ENCODE results near the gene TNIK.
A peak's percentile ranks its signal among the peaks of the same experiment; 100 is the strongest.

TNIK gene

GRCh38 chr3:171326717-171327440 lies 133.3 kb downstream of the TNIK start:
- no peak overlapping the region for H3K4me3 ChIP-seq (ENCODE audit: low read depth, low read length)
- DNase-seq (ENCODE audit: low read depth) = no peak
- TF ChIP-seq CTCF (IDR thresholded peaks at IDR 0.05; ENCODE audit: low read depth, low read length) = no peak
- TF ChIP-seq POLR2A (IDR thresholded peaks at IDR 0.05; ENCODE audit: extremely low read depth, insufficient read length) = no peak
- no peak for TF ChIP-seq MAX (IDR thresholded peaks at IDR 0.05; ENCODE audit: low read depth, low read length)

- DNase-seq (ENCODE audit: low read depth) = no peak
- no peak for TF ChIP-seq POLR2A (IDR thresholded peaks at IDR 0.05; ENCODE audit: extremely low read depth, insufficient read length)
- no peak for TF ChIP-seq MYC (IDR thresholded peaks at IDR 0.05; ENCODE audit: low read depth, low read length)
- TF ChIP-seq CTCF (IDR thresholded peaks at IDR 0.05; ENCODE audit: low read depth, low read length) = no peak
- TF ChIP-seq MAX (IDR thresholded peaks at IDR 0.05; ENCODE audit: low read depth, low read length) = no peak
These were observed 136.2 kb downstream of the TNIK start for GRCh38 chr3:171323938-171324536.

GRCh38 chr3:171321559-171322360 lies 138.4 kb downstream of the TNIK start:
- TF ChIP-seq CTCF (IDR thresholded peaks at IDR 0.05; ENCODE audit: low read depth, low read length) (no peak), POLR2A (IDR thresholded peaks at IDR 0.05; ENCODE audit: extremely low read depth, insufficient read length) (no peak), MYC (IDR thresholded peaks at IDR 0.05; ENCODE audit: low read depth, low read length) (no peak), MAX (IDR thresholded peaks at IDR 0.05; ENCODE audit: low read depth, low read length) (no peak)
- no peak overlapping the region for H3K4me3 ChIP-seq (ENCODE audit: low read depth, low read length)
- no peak for DNase-seq (ENCODE audit: low read depth)

More at GRCh38 chr3:171323938-171324536, 136.2 kb downstream of the TNIK start:
- H3K4me3 ChIP-seq (ENCODE audit: low read depth, low read length) = no peak overlapping the region

- no peak overlapping the region for H3K4me3 ChIP-seq (ENCODE audit: low read depth, low read length)
- no peak for TF ChIP-seq MAX (IDR thresholded peaks at IDR 0.05; ENCODE audit: low read depth, low read length)
- no peak for TF ChIP-seq MYC (IDR thresholded peaks at IDR 0.05; ENCODE audit: low read depth, low read length)
- no peak for TF ChIP-seq POLR2A (IDR thresholded peaks at IDR 0.05; ENCODE audit: extremely low read depth, insufficient read length)
- no peak for TF ChIP-seq CTCF (IDR thresholded peaks at IDR 0.05; ENCODE audit: low read depth, low read length)
- DNase-seq (ENCODE audit: low read depth) = peak; percentile 42
These were observed 139.3 kb downstream of the TNIK start for GRCh38 chr3:171320750-171321558.

GRCh38 chr3:171317171-171317570 lies 143.0 kb downstream of the TNIK start:
- H3K4me3 ChIP-seq (ENCODE audit: low read depth, low read length) = no peak overlapping the region
- DNase-seq (ENCODE audit: low read depth) = no peak
- TF ChIP-seq POLR2A (IDR thresholded peaks at IDR 0.05; ENCODE audit: extremely low read depth, insufficient read length) (no peak), MAX (IDR thresholded peaks at IDR 0.05; ENCODE audit: low read depth, low read length) (no peak), CTCF (IDR thresholded peaks at IDR 0.05; ENCODE audit: low read depth, low read length) (no peak), MYC (IDR thresholded peaks at IDR 0.05; ENCODE audit: low read depth, low read length) (no peak)

All from NB4 (cell line).